Stimulated activated CD4-positive, alpha-beta T cell treated with anti-CD3 and anti-CD28 coated beads, TNF-alpha, amount 100 ng/mL, for 1 hour (primary cell): ENCODE results near the gene GNLY.

Experiments
- DNase-seq, 3 donors: peaks; one replicate each; pipeline ENCODE4 v3.0.0-alpha.2; 2020; ENCODE audit warnings: low read depth in 3 of 3, low spot score in 1 of 3

Gene GNLY

GRCh38 chr2:85723707-85724360, 29.7 kb downstream of the GNLY start:
- no peak for DNase-seq

- DNase-seq: no peak
These were observed 30.6 kb downstream of the GNLY start for GRCh38 chr2:85724731-85725181.

GRCh38 chr2:85725451-85725850, 31.3 kb downstream of the GNLY start:
- DNase-seq: no peak

- no peak for DNase-seq
These were observed 33.6 kb downstream of the GNLY start for GRCh38 chr2:85727798-85728197.

GRCh38 chr2:85728342-85728741, 34.2 kb downstream of the GNLY start:
- no peak for DNase-seq

- peak; percentile 18 to 71 (median 41) for DNase-seq
These were observed 35.0 kb downstream of the GNLY start for GRCh38 chr2:85728883-85729824.

- no peak for DNase-seq
These were observed 35.8 kb downstream of the GNLY start for GRCh38 chr2:85729825-85730510.

GRCh38 chr2:85730686-85731230, 36.6 kb downstream of the GNLY start:
- no peak for DNase-seq

- DNase-seq: no peak
These were observed 37.4 kb downstream of the GNLY start for GRCh38 chr2:85731606-85732005.

GRCh38 chr2:85732467-85733120, 38.4 kb downstream of the GNLY start:
- no peak for DNase-seq

GRCh38 chr2:85733121-85733960, 39.2 kb downstream of the GNLY start:
- no peak for DNase-seq

- no peak for DNase-seq
These were observed 39.9 kb downstream of the GNLY start for GRCh38 chr2:85734015-85734414.

GRCh38 chr2:85734942-85735608, 40.9 kb downstream of the GNLY start:
- DNase-seq: no peak

GRCh38 chr2:85735691-85736090, 41.5 kb downstream of the GNLY start:
- no peak for DNase-seq

GRCh38 chr2:85736456-85737355, 42.5 kb downstream of the GNLY start:
- DNase-seq: no peak

GRCh38 chr2:85737481-85737880, 43.3 kb downstream of the GNLY start:
- no peak for DNase-seq

GRCh38 chr2:85737961-85738360, 43.8 kb downstream of the GNLY start:
- DNase-seq: no peak

- DNase-seq: no peak
These were observed 46.0 kb downstream of the GNLY start for GRCh38 chr2:85740193-85740592.
